Fibroblast of lung (primary cell): ENCODE data around the gene SORL1.

Experiments
- EZH2 ChIP-seq: IDR thresholded peaks from 2 replicates; pipeline ENCODE4 v1.5.1; 2012; ENCODE audit warnings: low read length, control low read depth, mild to moderate bottlenecking; ENCODE audit errors: missing control alignments
- TF ChIP-seq, protein P1 (sequence below), 2 donors: IDR thresholded peaks in 1 of 2; conservative IDR thresholded peaks in 1 of 2; 1 replicate in 1 of 2; 2 replicates in 1 of 2; pipeline ENCODE4 v1.5.1; 2011 to 2012; ENCODE audit warnings: low read length in 2 of 2, control low read depth in 1 of 2, inconsistent platforms in 1 of 2, low read depth in 1 of 2, mild to moderate bottlenecking in 1 of 2

DNA sequence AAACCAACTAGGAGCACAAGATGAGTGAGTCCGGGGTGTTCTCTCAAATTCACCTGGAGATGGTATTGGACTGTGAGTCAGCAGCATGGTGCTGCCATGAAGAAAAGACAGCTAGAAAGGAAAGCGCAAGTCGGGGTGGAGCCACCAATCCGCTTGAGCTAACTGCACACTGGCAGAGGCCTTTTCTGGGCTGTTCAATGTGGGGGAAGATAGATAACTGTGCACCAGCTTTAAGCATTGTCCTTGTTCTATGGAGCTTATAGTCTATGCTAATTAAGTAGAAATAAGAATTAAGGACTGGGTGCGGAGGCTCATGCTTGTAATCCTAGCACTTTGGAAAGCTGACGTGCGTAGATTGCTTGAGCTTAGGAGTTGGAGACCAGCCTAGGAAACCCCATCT is 22.6 kb downstream of the SORL1 start:
- TF ChIP-seq, protein P1, sequence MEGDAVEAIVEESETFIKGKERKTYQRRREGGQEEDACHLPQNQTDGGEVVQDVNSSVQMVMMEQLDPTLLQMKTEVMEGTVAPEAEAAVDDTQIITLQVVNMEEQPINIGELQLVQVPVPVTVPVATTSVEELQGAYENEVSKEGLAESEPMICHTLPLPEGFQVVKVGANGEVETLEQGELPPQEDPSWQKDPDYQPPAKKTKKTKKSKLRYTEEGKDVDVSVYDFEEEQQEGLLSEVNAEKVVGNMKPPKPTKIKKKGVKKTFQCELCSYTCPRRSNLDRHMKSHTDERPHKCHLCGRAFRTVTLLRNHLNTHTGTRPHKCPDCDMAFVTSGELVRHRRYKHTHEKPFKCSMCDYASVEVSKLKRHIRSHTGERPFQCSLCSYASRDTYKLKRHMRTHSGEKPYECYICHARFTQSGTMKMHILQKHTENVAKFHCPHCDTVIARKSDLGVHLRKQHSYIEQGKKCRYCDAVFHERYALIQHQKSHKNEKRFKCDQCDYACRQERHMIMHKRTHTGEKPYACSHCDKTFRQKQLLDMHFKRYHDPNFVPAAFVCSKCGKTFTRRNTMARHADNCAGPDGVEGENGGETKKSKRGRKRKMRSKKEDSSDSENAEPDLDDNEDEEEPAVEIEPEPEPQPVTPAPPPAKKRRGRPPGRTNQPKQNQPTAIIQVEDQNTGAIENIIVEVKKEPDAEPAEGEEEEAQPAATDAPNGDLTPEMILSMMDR (conservative IDR thresholded peaks at IDR 0.05 in 1 of 2, IDR thresholded peaks at IDR 0.05 in 1 of 2; ENCODE audit: low read depth in 1 of 2, low read length in 2 of 2): no peak
- TF ChIP-seq EZH2: no peak
